Ishikawa (cell line): ENCODE data around the gene DEF6.

Experiments used
- CEBPB ChIP-seq: IDR thresholded peaks from 2 replicates; pipeline ENCODE4 v1.6.1; 2012
- CREB1 ChIP-seq: IDR thresholded peaks from 2 replicates; pipeline ENCODE4 v1.6.1; 2012; ENCODE audit warnings: low read depth
- EGR1 ChIP-seq: IDR thresholded peaks from 2 replicates; pipeline ENCODE4 v1.6.1; 2012
- EP300 ChIP-seq: IDR thresholded peaks from 2 replicates; pipeline ENCODE4 v1.6.1; 2012; ENCODE audit warnings: borderline replicate concordance
- FOXM1 ChIP-seq: IDR thresholded peaks from 2 replicates; pipeline ENCODE4 v1.6.1; 2012; ENCODE audit warnings: low read depth, borderline replicate concordance
- NFIC ChIP-seq: IDR thresholded peaks from 2 replicates; pipeline ENCODE4 v1.6.1; 2012
- RAD21 ChIP-seq: IDR thresholded peaks from 2 replicates; pipeline ENCODE4 v1.6.1; 2012; ENCODE audit warnings: low read depth
- TAF1 ChIP-seq: IDR thresholded peaks from 2 replicates; pipeline ENCODE4 v1.6.1; 2012; ENCODE audit warnings: low read depth, mild to moderate bottlenecking
- TCF12 ChIP-seq: IDR thresholded peaks from 2 replicates; pipeline ENCODE4 v1.6.1; 2012; ENCODE audit warnings: low read depth
- TEAD4 ChIP-seq: IDR thresholded peaks from 2 replicates; pipeline ENCODE4 v1.6.1; 2012
- YY1 ChIP-seq: IDR thresholded peaks from 2 replicates; pipeline ENCODE4 v1.6.1; 2012; ENCODE audit warnings: low read depth
- ZBTB7A ChIP-seq: IDR thresholded peaks from 2 replicates; pipeline ENCODE4 v1.6.1; 2012; ENCODE audit warnings: low read depth
- TF ChIP-seq, protein P1 (sequence below): IDR thresholded peaks from 2 replicates; pipeline ENCODE4 v1.6.1; 2012
- TF ChIP-seq, protein P2 (sequence below): IDR thresholded peaks from 2 replicates; pipeline ENCODE4 v1.6.1; 2012; ENCODE audit warnings: low read depth, mild to moderate bottlenecking
- TF ChIP-seq, protein P3 (sequence below): IDR thresholded peaks from 2 replicates; pipeline ENCODE4 v1.6.1; 2012

DEF6 gene

DNA sequence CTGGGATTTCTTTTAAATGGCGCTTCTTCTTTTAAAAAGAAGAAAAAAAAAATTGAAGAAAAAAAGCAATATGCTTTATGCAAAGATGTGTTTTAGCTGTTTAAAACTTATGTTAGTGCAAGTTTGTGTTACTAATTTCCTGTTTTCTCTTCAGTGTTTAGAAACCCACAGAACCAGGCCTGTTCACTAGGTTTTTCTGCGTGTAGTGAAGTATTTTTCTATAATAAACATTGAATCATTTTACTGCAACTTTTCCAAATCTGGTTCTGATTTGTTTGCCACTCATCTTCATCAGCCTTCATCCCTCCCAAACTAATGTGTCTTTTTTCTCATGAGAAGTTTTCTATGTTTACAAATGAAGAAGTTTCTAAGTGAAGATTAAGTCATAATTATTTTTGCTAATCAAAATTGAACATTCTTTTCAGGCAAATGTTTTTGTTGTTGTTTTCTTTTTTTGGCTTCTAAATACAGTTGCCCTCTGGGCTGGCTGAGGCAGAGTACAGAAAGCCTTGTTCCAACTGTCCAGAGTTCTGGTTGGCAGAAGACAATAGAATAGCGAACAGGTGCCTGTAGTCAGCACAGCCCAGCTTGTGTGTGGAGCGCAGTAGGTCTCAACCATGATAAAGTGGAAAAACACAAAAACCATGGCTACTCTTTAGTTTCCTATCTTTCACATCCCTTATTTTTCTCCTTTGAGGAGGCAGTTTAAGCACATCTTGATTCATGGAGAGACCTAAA lies 23.6 kb upstream of the DEF6 start:
- TF ChIP-seq FOXM1: no peak
- no peak for TF ChIP-seq CEBPB
- TF ChIP-seq, protein P1, sequence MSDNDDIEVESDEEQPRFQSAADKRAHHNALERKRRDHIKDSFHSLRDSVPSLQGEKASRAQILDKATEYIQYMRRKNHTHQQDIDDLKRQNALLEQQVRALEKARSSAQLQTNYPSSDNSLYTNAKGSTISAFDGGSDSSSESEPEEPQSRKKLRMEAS: no peak
- no peak for TF ChIP-seq TEAD4

DNA sequence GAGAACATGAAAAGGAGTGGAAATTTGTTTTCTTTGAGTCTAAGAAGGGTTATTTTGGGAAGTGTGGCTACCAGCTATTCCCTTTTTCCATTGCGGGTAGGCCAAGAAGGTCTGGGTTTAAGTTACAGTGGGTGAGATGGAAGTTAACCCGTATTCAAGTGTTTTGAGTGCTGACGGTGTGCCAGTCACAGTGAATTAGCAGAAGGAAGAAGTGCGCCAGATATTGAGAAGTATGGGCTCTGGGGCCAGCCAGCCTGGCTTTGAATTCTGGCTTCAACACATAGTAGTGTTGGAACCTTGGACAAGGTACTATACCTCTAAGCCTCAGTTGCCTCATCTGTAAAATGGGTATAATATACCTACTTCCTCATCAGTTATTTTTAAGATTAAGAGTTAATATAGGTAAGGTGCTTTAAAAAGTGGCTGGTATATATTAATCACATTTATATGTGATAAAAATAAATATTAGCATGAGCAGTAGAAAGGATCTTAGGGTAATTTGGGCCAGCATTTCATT lies 21.8 kb upstream of the DEF6 start:
- TF ChIP-seq RAD21: no peak
- no peak for TF ChIP-seq CREB1
- no peak for TF ChIP-seq EP300
- no peak for TF ChIP-seq CEBPB
- TF ChIP-seq TEAD4: no peak
- no peak for TF ChIP-seq ZBTB7A
- TF ChIP-seq TAF1: no peak
- TF ChIP-seq YY1: no peak
- TF ChIP-seq, protein P2, sequence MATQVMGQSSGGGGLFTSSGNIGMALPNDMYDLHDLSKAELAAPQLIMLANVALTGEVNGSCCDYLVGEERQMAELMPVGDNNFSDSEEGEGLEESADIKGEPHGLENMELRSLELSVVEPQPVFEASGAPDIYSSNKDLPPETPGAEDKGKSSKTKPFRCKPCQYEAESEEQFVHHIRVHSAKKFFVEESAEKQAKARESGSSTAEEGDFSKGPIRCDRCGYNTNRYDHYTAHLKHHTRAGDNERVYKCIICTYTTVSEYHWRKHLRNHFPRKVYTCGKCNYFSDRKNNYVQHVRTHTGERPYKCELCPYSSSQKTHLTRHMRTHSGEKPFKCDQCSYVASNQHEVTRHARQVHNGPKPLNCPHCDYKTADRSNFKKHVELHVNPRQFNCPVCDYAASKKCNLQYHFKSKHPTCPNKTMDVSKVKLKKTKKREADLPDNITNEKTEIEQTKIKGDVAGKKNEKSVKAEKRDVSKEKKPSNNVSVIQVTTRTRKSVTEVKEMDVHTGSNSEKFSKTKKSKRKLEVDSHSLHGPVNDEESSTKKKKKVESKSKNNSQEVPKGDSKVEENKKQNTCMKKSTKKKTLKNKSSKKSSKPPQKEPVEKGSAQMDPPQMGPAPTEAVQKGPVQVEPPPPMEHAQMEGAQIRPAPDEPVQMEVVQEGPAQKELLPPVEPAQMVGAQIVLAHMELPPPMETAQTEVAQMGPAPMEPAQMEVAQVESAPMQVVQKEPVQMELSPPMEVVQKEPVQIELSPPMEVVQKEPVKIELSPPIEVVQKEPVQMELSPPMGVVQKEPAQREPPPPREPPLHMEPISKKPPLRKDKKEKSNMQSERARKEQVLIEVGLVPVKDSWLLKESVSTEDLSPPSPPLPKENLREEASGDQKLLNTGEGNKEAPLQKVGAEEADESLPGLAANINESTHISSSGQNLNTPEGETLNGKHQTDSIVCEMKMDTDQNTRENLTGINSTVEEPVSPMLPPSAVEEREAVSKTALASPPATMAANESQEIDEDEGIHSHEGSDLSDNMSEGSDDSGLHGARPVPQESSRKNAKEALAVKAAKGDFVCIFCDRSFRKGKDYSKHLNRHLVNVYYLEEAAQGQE: no peak
- TF ChIP-seq, protein P1: no peak
- TF ChIP-seq TCF12: no peak
- TF ChIP-seq, protein P3, sequence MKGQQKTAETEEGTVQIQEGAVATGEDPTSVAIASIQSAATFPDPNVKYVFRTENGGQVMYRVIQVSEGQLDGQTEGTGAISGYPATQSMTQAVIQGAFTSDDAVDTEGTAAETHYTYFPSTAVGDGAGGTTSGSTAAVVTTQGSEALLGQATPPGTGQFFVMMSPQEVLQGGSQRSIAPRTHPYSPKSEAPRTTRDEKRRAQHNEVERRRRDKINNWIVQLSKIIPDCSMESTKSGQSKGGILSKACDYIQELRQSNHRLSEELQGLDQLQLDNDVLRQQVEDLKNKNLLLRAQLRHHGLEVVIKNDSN: no peak
- TF ChIP-seq NFIC: no peak
- no peak for TF ChIP-seq EGR1
- no peak for TF ChIP-seq FOXM1

DNA sequence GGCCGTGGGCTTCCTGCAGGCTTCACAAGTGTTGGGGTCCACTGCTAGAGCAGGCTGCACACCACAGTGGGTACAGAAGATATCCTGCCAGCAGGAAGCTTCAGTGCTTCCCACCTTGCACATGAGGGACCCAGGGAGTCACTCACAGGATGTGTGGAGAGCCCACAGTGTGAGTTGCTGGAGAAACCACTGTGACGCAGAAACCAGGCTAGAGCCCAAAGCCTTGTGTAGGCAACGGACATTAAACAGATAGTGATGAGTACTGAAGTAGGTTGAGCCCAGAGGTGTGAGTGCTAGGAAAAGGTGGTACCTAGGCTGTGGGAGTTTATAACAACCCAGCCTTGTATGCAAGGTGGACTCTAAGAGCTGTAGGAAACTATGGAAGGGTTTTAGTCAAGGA lies 18.9 kb upstream of the DEF6 start:
- TF ChIP-seq TEAD4: no peak
- no peak for TF ChIP-seq CREB1
- no peak for TF ChIP-seq ZBTB7A
- TF ChIP-seq YY1: no peak
- TF ChIP-seq FOXM1: no peak
- no peak for TF ChIP-seq EP300
- no peak for TF ChIP-seq NFIC
- TF ChIP-seq, protein P1: no peak
- no peak for TF ChIP-seq TCF12
- TF ChIP-seq, protein P3: no peak
- TF ChIP-seq CEBPB: no peak
- no peak for TF ChIP-seq EGR1
- TF ChIP-seq, protein P2: no peak
- no peak for TF ChIP-seq TAF1
- no peak for TF ChIP-seq RAD21

DNA sequence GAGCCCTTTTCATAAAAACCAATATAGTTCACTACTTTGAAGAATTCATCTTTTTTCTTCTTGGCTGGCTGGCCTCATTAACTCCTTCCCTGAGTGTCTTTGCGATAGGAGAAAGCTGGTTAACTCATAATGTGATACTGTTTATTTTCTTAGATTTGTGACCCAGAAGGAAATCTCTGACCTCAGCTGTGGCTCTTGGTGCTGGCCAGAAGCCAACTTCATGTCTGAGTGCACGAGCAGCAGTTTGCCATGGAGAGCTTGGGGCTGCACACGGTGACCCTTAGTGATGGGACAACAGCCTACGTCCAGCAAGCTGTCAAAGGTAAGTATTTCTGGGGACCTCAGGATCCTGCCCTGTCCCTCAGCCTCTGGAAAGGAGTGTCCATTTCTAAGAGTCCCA lies 16.7 kb upstream of the DEF6 start:
- TF ChIP-seq EGR1 (no peak), NFIC (0 out of 2 replicates have a peak, but pooled peaks have one; percentile 11)

DNA sequence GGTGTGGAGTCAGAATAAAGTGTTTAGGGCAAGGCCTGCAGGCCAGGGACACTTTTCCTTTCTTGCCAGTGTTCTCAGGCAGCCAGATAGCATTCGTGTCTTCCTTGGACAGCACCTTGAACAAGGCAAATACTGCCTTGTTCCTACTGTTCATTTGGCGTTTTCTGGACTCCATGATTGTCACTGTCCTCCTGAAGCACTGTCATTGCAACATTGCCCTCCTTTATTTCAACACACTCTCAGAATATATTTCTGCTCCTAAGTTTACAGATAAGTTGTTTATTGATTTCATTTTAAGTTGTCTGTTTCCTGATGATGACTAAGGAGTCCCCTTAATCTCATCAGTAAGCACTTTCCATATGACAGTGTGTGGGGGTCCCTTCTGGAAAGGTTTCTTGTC lies 15.1 kb upstream of the DEF6 start:
- TF ChIP-seq NFIC: no peak
- TF ChIP-seq EGR1: no peak
- peak; percentile 4; the same call in 1 of the 2 replicates for TF ChIP-seq CEBPB
- TF ChIP-seq, protein P3: no peak
- no peak for TF ChIP-seq TEAD4
- no peak for TF ChIP-seq CREB1

DNA sequence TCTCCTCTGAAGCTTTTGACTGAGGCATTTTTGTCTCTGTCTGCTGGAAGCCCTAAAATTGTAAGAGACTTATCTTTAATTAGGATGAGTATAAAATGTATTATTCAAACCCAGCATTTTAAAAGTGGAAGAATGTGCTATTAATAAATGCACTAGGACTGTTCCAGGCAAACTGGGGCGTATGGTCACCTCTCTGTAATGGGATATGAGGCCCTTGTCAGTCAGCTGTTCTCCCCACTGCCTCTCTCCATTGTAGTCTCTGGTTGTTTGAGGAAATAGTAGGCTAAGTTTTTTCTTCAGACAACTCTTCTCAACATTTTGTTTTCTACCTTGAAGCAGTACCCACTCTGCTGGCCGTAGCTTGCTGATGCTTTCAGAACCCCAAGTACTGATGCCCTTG lies 14.3 kb upstream of the DEF6 start:
- TF ChIP-seq TEAD4 (no peak), CEBPB (no peak), RAD21 (no peak), TAF1 (no peak), TCF12 (no peak), EP300 (no peak), YY1 (no peak), CREB1 (no peak), NFIC (no peak), FOXM1 (no peak), EGR1 (no peak)
- TF ChIP-seq, protein P3: no peak
- TF ChIP-seq, protein P2: no peak
- TF ChIP-seq, protein P1: no peak
